ENCODE data around the gene HOXA10.

DNA sequence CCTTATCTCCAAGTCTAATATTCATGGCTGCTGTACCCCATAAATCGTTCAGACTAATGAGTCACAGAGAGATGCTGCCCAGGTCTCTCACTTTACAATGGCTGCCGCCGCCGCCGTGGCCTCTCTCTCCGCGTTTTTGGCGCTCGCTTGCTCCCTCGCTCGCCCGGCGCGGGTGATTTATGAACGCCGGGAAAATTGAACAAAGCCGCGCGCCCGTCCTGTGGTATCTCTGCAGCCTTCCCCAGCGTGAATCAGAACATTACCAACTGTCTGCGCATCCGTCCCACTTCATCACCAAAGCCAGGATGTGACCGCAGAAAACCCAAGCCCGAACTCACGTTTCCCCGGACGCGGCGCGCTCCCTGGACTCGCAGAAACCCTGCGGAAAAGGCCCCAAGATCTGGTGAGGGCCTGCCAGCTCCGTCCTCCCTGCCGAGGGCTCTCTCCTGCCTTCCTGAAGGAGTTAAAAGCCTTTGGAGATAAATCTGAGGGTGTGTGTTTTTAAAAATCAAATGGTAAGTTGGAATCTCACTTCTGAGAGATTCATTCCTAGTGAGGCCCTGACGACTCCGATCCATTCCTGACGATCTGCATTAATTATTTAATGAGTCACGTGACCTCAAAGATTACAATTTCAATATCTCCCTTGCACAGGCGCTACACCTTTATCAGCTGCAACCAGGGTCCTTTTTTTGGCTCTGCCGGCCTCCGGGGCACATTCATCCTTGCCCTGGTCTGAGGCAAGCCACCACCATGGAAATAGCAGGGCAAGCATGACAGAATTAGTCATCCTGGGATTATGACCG is 49.8 kb downstream of the HOXA10 start:
- TF ChIP-seq, protein P1, sequence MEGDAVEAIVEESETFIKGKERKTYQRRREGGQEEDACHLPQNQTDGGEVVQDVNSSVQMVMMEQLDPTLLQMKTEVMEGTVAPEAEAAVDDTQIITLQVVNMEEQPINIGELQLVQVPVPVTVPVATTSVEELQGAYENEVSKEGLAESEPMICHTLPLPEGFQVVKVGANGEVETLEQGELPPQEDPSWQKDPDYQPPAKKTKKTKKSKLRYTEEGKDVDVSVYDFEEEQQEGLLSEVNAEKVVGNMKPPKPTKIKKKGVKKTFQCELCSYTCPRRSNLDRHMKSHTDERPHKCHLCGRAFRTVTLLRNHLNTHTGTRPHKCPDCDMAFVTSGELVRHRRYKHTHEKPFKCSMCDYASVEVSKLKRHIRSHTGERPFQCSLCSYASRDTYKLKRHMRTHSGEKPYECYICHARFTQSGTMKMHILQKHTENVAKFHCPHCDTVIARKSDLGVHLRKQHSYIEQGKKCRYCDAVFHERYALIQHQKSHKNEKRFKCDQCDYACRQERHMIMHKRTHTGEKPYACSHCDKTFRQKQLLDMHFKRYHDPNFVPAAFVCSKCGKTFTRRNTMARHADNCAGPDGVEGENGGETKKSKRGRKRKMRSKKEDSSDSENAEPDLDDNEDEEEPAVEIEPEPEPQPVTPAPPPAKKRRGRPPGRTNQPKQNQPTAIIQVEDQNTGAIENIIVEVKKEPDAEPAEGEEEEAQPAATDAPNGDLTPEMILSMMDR (IDR thresholded peaks at IDR 0.05; ENCODE audit: low read depth, low read length), result no peak
- no peak for TF ChIP-seq EZH2phosphoT487 (IDR thresholded peaks at IDR 0.05; ENCODE audit: low read depth)
